AG09319 (cell line): ENCODE data around the gene KCNN4.
"Not testable (repeated sequence)": the region's sequence is repeated elsewhere in the genome, so short reads cannot be mapped to it uniquely, and the experiment has no call there.

ENCODE experiments used
- DNase-seq: peaks from one replicate; pipeline ENCODE4 v3.0.0-alpha.2; 2010; ENCODE audit warnings: low read depth; ENCODE audit errors: extremely low read depth
- TF ChIP-seq, protein P1 (sequence below): IDR thresholded peaks from 2 replicates; pipeline ENCODE4 v1.5.1; 2011; ENCODE audit warnings: low read depth, mild to moderate bottlenecking, inconsistent platforms, low read length, moderate library complexity

Gene KCNN4

DNA sequence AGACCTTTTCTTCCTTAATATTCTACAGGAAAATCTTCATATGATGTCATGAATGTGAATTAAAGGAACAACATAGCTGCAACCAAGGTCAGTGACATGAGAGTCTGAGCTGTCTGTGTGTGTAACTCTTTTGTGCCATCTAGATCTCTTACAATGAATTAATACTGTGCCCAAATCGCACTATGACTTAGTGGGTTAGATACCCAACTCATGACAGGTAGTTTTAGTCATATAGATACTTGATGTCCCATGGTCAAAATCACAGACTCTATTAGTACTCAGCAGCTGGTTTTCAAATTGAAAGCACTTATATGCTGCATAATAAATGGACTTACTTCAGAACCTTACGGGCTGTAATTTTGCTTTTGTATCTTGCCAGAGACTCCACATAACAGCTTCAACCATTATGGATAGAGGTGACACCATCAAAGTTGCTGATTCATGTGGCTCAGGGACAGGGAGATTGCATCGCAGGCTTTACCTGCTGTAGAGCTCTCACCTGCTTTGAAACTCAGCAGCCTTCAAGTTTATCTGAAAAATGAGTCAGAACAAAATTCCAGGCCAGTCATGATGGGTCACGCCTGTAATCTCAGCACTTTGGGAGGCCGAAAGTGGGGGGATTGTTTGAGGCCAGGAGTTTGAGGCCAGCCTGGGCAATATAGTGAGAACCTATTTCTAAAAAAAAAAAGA lies 34.0 kb upstream of the KCNN4 start:
- no peak for DNase-seq
- TF ChIP-seq, protein P1, sequence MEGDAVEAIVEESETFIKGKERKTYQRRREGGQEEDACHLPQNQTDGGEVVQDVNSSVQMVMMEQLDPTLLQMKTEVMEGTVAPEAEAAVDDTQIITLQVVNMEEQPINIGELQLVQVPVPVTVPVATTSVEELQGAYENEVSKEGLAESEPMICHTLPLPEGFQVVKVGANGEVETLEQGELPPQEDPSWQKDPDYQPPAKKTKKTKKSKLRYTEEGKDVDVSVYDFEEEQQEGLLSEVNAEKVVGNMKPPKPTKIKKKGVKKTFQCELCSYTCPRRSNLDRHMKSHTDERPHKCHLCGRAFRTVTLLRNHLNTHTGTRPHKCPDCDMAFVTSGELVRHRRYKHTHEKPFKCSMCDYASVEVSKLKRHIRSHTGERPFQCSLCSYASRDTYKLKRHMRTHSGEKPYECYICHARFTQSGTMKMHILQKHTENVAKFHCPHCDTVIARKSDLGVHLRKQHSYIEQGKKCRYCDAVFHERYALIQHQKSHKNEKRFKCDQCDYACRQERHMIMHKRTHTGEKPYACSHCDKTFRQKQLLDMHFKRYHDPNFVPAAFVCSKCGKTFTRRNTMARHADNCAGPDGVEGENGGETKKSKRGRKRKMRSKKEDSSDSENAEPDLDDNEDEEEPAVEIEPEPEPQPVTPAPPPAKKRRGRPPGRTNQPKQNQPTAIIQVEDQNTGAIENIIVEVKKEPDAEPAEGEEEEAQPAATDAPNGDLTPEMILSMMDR: no peak

- TF ChIP-seq, protein P1: no peak
- DNase-seq: no peak
These were observed 31.9 kb upstream of the KCNN4 start for GRCh38 chr19:43812688-43813087.

GRCh38 chr19:43812259-43812658 lies 31.5 kb upstream of the KCNN4 start:
- no peak for DNase-seq
- TF ChIP-seq, protein P1: no peak

- DNase-seq: no peak
- TF ChIP-seq, protein P1: no peak
These were observed 31.1 kb upstream of the KCNN4 start for GRCh38 chr19:43811837-43812236.

- TF ChIP-seq, protein P1: peak; percentile 49
- DNase-seq: peak; percentile 23
These were observed 29.3 kb upstream of the KCNN4 start for GRCh38 chr19:43809762-43810696.

GRCh38 chr19:43807651-43808050 lies 26.9 kb upstream of the KCNN4 start:
- DNase-seq: no peak
- TF ChIP-seq, protein P1: no peak

GRCh38 chr19:43806848-43807247 lies 26.1 kb upstream of the KCNN4 start:
- DNase-seq: no peak
- TF ChIP-seq, protein P1: no peak

DNA sequence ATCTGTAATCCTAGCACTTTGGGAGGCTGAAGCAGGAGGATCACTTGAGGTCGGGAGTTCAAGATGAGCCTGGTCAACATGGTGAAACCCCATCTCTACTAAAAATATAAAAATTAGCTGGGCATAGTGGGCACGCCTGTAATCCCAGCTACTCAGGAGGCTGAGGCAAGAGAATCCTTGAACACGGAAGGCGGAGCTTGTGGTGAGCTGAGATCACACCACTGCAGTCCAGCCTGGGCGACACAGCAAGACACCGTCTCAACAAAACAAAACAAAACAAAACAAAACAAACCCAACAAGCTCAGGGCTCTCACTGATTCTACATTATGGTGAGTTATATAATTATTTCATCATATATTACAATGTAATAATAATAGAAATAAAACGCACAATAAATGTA lies 25.6 kb upstream of the KCNN4 start:
- not testable (repeated sequence) for DNase-seq
